Natural killer cell (primary cell): ENCODE measurements around the gene IRF6. TPM values are rescaled to one million over a fixed set of nuclear protein-coding genes. Genes with fewer than 3 reads are reported as not detected.
A peak's percentile ranks its signal among the peaks of the same experiment; 100 is the strongest.

Source experiments
- ATAC-seq, 3 donors: fragments of 150-1000 bp in 2 of 3; fragments of 200-7000 bp in 1 of 3; cut with Tn5 transposase; 1 replicate in 1 of 3; 2 replicates in 2 of 3; pipeline ENCODE4 v1.10.0; 2021; ENCODE audit warnings: mild to moderate bottlenecking in 2 of 3, moderate library complexity in 2 of 3
- DNase-seq, 2 donors: peaks; one replicate each; pipeline versions ENCODE4 v3.0.0 to v3.0.0-alpha.2; 2013 to 2021; ENCODE audit warnings: mixed read lengths in 1 of 2
- H3K27ac ChIP-seq: one replicate; pipeline ENCODE4 v1.5.1; 2013; ENCODE audit warnings: mild to moderate bottlenecking, low read length
- H3K27me3 ChIP-seq: one replicate; pipeline ENCODE4 v1.6.1; 2013; ENCODE audit warnings: low read length; ENCODE audit not compliant: control insufficient read depth, insufficient read depth
- H3K36me3 ChIP-seq: one replicate; pipeline ENCODE4 v1.6.1; 2013; ENCODE audit warnings: low read length; ENCODE audit not compliant: control insufficient read depth, insufficient read depth
- H3K4me1 ChIP-seq: one replicate; pipeline ENCODE4 v1.6.1; 2013; ENCODE audit warnings: low read length; ENCODE audit not compliant: control insufficient read depth, insufficient read depth
- H3K4me3 ChIP-seq: one replicate; pipeline ENCODE4 v1.5.1; 2013; ENCODE audit warnings: low read length
- H3K9me3 ChIP-seq: one replicate; pipeline ENCODE4 v1.6.1; 2013; ENCODE audit warnings: low read length; ENCODE audit not compliant: control insufficient read depth, insufficient read depth
- H3K27ac Mint-ChIP-seq, 2 donors: one replicate each; pipeline ENCODE4 v1.8.0; 2022; ENCODE audit warnings: mild to moderate bottlenecking in 2 of 2, mixed read lengths in 2 of 2, moderate library complexity in 1 of 2
- H3K27me3 Mint-ChIP-seq, 2 donors: one replicate each; pipeline ENCODE4 v1.8.0; 2022; ENCODE audit warnings: low read depth in 2 of 2, mixed read lengths in 2 of 2
- H3K36me3 Mint-ChIP-seq: one replicate; pipeline ENCODE4 v1.8.0; 2022; ENCODE audit warnings: mixed read lengths
- H3K4me1 Mint-ChIP-seq, 2 donors: one replicate each; pipeline ENCODE4 v1.8.0; 2022; ENCODE audit warnings: mixed read lengths in 2 of 2
- H3K4me3 Mint-ChIP-seq: one replicate; pipeline ENCODE4 v1.8.0; 2022; ENCODE audit warnings: mild to moderate bottlenecking, moderate library complexity, mixed read lengths
- H3K9me3 Mint-ChIP-seq, 2 donors: one replicate each; pipeline ENCODE4 v1.8.0; 2022; ENCODE audit warnings: mixed read lengths in 2 of 2
- WGBS: methylation state at CpG from one replicate; pipeline ENCODE4 v1.1.7; 2013; ENCODE audit warnings: missing lambda C conversion rate; ENCODE audit not compliant: insufficient coverage; 5-methylcytosine and 5-hydroxymethylcytosine counted together
- intact Hi-C: fragments of 100-400 bp; cut with micrococcal nuclease; formaldehyde crosslinking; loops from one replicate; pipeline ENCODE4 v1.14.2; 2022
- total RNA-seq, 4 donors: library from RNA; stranded (reverse); fragments of 120-200 nt in 1 of 4; gene quantifications; one replicate each; pipeline versions ENCODE4 v1.2.3 to v1.2.4, GENCODE V29; 2013 to 2022
- TF ChIP-seq, protein P1 (sequence below): fragments of 200-600 bp; IDR thresholded peaks from one replicate; pipeline ENCODE4 v1.8.0; 2022; ENCODE audit warnings: antibody characterized with exemption

Gene IRF6
- total RNA-seq, 3 donors from 2014 or later (not counting 1 experiment from before 2014, with no cell fraction given): 2.5 to 11.2 (median 3.8) TPM

GRCh38 chr1:209784265-209785169 lies 21.4 kb downstream of the IRF6 start, which contains the start of gene C1orf74:
Gene C1orf74, minus strand, starts transcription at chr1:209784559. Its CDS starts 925 bp downstream, at chr1:209783634.
- H3K36me3 ChIP-seq: peaks cover 33% of the 10 kb centered on the region
- H3K4me1 Mint-ChIP-seq: peaks cover 31 to 36% of the 10 kb centered on the region in 2 donors
- peaks cover 19% of the 10 kb centered on the region for H3K4me1 ChIP-seq
- peak within 1 kb of the TSS; percentile 95 for H3K4me3 Mint-ChIP-seq
- peaks cover 21% of the 10 kb centered on the region for H3K36me3 Mint-ChIP-seq
- intact Hi-C loops: loop anchor here (1.0 kb wide), 2 partner anchors 15 to 43 kb away; partner anchors contain the start of gene UTP25
- 0% methylated on average over 42 of the region's 48 CpGs for WGBS
- TF ChIP-seq, protein P1, sequence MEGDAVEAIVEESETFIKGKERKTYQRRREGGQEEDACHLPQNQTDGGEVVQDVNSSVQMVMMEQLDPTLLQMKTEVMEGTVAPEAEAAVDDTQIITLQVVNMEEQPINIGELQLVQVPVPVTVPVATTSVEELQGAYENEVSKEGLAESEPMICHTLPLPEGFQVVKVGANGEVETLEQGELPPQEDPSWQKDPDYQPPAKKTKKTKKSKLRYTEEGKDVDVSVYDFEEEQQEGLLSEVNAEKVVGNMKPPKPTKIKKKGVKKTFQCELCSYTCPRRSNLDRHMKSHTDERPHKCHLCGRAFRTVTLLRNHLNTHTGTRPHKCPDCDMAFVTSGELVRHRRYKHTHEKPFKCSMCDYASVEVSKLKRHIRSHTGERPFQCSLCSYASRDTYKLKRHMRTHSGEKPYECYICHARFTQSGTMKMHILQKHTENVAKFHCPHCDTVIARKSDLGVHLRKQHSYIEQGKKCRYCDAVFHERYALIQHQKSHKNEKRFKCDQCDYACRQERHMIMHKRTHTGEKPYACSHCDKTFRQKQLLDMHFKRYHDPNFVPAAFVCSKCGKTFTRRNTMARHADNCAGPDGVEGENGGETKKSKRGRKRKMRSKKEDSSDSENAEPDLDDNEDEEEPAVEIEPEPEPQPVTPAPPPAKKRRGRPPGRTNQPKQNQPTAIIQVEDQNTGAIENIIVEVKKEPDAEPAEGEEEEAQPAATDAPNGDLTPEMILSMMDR: no peak
- H3K27me3 ChIP-seq: no peaks in the 10 kb centered on the region
- no peaks in the 10 kb centered on the region for H3K9me3 ChIP-seq
- DNase-seq: peak; percentile 100
- H3K4me3 ChIP-seq: peak within 1 kb of the TSS; percentile 66
- H3K27ac ChIP-seq: peak within 1 kb of the TSS; percentile 94
- H3K27ac Mint-ChIP-seq: peak within 1 kb of the TSS; percentile 95 to 98
- no peaks in the 10 kb centered on the region for H3K9me3 Mint-ChIP-seq
- peaks cover 0 to 3% of the 10 kb centered on the region in 2 donors for H3K27me3 Mint-ChIP-seq
- ATAC-seq: peak; percentile 98 to 100 (median 99)

DNA sequence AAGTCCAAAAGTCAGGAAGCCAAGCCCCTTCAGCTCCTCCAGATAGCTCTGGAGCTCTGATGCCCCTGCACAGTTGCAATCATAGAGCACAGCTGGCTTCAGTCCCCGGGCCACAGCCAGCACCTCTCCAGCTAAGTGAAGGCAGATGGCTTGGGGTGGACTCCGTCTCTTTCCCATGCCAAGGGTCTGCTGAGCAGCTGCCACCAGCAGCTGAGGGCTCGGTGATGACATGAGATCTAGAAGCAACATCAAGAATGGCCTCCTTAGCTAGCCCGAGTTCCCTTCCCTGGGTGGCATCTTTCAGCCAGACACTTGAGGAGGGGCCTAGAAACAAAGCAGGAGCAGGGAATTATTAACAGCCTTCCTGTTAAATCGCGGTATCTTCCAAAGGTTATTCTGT lies 22.6 kb downstream of the IRF6 start:
- ATAC-seq (no peak), DNase-seq (no peak)
- TF ChIP-seq, protein P1: no peak
- WGBS: 88% methylated on average over 6 of the region's 6 CpGs
- H3K36me3 ChIP-seq: peaks cover 44% of the 10 kb centered on the region
- Mint-ChIP-seq H3K4me1 (peaks cover 43 to 47% of the 10 kb centered on the region in 2 donors), H3K36me3 (peaks cover 32% of the 10 kb centered on the region), H3K27me3 (peaks cover 0 to 3% of the 10 kb centered on the region in 2 donors), H3K27ac (peak overlapping the region; percentile 95 to 98), H3K9me3 (no peaks in the 10 kb centered on the region), H3K4me3 (no peak overlapping the region)
- no peaks in the 10 kb centered on the region for H3K9me3 ChIP-seq
- H3K4me1 ChIP-seq: peaks cover 19% of the 10 kb centered on the region
- peak overlapping the region; percentile 94 for H3K27ac ChIP-seq
- H3K4me3 ChIP-seq: no peak overlapping the region
- H3K27me3 ChIP-seq: no peaks in the 10 kb centered on the region
- intact Hi-C loops: no loop called here

- Histone ChIP-seq H3K36me3 (peaks cover 75% of the 10 kb centered on the region), H3K27ac (no peak overlapping the region), H3K27me3 (no peaks in the 10 kb centered on the region), H3K9me3 (no peaks in the 10 kb centered on the region), H3K4me1 (peaks cover 22% of the 10 kb centered on the region), H3K4me3 (no peak overlapping the region)
- Mint-ChIP-seq H3K9me3 (no peaks in the 10 kb centered on the region), H3K36me3 (peaks cover 38% of the 10 kb centered on the region), H3K4me3 (no peak overlapping the region), H3K27me3 (no peaks in the 10 kb centered on the region), H3K27ac (peak overlapping the region; percentile 59 to 78), H3K4me1 (peaks cover 50 to 51% of the 10 kb centered on the region in 2 donors)
- 79% methylated on average over 4 of the region's 4 CpGs for WGBS
- DNase-seq (no peak), ATAC-seq (no peak)
- TF ChIP-seq, protein P1: no peak
- intact Hi-C loops: no loop called here
These were observed 25.7 kb downstream of the IRF6 start for GRCh38 chr1:209780268-209780667.
